Activated naive CD8-positive, alpha-beta T cell treated with anti-CD3 and anti-CD28 coated beads, Interleukin-2, amount 50 U/mL, for 16 hours (primary cell): Measurements from ENCODE around the gene VCX2.
"Not testable (repeated sequence)": the region's sequence is repeated elsewhere in the genome, so short reads cannot be mapped to it uniquely, and the experiment has no call there.

Source experiments
- DNase-seq: peaks from one replicate; pipeline ENCODE4 v3.0.0-alpha.2; 2020; ENCODE audit warnings: low read depth, low spot score

VCX2 gene

GRCh38 chrX:8171169-8171568 is at the start of gene VCX2:
Gene VCX2 (minus strand): TSS chrX:8171267. CDS start chrX:8170643, 624 bp downstream.
- not testable (repeated sequence) for DNase-seq

DNA sequence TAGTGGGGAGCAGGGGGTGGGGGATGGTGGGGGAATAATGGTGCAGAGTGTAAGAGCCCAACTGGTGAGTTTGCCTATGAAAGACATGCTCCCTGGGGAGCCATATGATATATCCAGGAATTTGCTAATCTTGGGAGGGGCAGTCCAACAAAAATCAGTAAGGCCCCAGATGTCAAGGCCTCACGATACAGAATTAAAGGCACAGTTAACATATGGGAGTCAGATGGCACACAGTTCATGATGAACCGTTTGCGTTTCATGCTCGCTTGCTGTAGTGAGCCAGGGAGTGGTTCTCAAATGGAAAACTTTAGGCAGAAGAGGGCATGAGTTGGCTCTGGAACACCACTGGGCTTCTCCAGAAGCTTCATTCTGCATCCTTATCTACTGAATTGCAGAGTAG is 33.9 kb upstream of the VCX2 start:
- no peak for DNase-seq

GRCh38 chrX:8204169-8204935 is 33.3 kb upstream of the VCX2 start:
- no peak for DNase-seq

DNA sequence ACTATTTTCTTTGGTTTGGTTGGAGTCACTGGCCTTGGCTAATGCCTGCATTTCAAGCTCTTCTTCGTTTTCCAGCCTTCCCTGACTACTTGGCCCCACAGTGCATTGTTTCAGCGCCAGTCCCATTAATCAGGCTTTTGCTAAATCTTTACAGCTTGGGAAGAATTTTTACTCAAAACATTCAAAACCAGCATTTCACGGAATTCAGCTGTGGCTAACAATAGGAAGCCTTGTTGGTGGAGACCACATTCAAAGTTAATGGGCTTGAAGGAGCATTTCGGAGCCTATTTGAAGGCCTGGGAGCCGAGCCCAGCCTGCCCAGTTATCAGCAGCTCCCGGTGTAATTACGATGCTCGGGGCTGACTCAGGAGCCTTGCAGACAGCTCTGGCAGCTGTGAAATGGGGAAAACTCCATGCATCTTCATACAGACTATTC is 30.8 kb upstream of the VCX2 start:
- no peak for DNase-seq

DNA sequence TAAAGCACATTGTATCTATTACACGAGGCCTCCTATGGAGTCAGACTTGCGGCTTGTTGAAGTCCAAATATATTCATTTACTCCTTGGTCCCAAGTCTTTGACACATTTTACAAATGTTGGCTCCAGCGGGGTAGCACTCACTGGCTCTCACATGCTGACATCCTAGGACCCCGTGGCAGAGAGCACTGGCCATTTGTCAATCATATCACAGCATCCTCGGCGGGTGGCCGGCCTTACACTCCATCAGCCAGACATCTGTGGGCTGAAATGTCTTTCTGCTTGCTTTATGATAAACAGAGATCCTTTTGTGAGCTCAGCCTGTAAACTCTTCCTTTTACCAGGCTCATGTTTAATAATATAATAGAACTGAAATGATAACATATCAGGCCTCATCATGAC is 25.7 kb upstream of the VCX2 start:
- DNase-seq, result no peak

DNA sequence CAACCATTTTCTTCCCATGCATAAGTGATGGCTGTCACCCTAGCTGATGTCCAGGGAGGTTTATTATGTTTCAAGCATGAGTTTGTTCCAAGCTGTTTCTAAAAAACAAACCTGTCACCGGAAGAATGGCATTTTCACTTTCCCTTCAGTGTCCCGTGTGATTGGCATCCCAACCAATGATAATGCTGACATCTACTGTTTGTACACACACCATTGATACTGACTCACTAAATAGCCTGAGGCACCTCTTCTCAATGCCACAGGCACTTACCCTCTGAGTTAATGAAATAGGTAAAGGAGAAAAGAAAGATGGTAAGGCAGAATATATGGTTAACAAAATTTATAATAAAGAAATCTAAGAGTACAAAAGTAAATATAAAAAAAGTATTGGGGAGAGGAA is 23.1 kb upstream of the VCX2 start:
- no peak for DNase-seq

DNA sequence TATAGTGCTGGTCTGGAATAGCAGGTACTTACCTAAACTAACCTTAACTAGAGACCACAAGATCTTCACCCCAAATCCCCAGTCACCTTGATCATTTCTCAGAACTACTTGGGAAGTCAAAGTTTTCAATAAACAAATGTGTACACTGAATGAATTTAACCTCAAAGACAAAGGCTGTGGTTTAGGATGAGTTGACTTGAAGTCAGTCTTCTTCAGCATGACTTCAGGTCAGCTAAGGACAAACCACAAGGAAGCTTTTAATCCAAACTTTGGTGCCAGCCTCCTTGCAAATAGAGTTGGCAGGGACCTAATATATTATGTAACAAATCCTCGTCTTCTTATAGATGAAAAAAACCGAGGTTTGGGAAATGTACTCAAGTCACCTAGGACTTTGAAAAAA is 21.2 kb upstream of the VCX2 start:
- DNase-seq, result no peak

- no peak for DNase-seq
Measured at GRCh38 chrX:8191022-8191421, 20.0 kb upstream of the VCX2 start.

DNA sequence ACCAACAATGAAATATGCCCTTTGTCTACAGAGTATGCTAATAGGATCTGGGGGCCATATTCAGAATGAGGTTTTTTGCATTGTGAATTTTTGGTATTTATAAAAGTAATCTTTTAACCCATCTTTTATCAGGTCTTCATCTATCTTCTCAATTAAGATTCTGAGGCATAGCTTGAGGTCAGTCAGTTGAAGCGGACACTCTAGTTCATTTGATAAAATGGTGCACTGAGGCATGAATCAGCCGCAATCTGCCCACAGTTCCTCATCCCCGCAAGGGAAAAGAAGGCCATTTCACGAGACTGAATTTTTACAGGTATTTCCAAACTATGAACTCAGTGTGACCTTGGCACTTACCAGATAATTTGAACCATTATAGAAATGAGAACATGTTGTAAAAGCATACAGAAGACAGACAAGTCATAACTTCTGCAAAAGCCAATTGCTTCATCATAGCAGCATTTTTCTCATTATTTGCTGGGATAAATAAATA is 19.3 kb upstream of the VCX2 start:
- no peak for DNase-seq

- DNase-seq, result no peak
Measured at GRCh38 chrX:8189096-8189830, 18.2 kb upstream of the VCX2 start.

GRCh38 chrX:8183346-8183745 is 12.3 kb upstream of the VCX2 start:
- DNase-seq, result no peak

DNA sequence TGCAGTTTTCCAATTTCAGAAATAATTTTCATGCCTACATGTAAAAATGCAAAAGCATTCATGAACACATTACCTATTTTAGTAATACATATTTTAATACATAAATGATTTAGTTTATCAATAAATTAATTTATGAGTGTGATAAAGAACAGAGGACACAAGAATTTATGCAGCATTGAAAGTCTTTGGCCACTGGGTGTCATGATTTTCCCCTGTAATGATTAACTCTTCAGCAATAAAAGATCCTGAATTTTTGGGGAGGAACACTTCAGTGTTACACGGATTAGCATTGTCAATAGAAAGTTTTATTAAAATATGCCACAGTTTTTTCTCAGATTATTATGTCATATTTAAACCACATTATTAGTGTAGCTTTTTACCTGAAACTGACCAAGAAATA is 8.6 kb upstream of the VCX2 start:
- no peak for DNase-seq

- not testable (repeated sequence) for DNase-seq
Measured at GRCh38 chrX:8154011-8154410, 17.1 kb downstream of the VCX2 start.

DNA sequence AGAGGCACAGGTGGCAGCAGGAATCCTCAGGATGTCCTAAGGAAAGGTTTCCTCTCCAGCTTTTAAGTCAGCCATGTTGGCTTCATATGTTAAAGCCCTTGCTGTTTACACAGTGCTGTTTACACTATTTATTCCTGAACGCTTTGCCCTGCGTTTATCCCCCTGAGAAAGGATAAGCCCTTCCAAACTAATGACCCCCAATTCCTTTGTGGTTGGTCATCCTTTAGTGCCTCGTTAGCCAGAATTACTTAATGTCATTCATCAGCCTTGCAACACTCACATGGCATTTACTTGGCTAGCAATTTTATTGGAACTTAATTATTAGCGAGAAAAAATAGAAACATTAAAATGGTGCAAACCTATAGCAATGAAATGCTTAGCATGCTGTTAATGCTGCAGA is 23.8 kb downstream of the VCX2 start:
- no peak for DNase-seq

GRCh38 chrX:8144925-8145324 is 26.1 kb downstream of the VCX2 start:
- DNase-seq, result no peak

- no peak for DNase-seq
Measured at GRCh38 chrX:8141896-8142295, 29.2 kb downstream of the VCX2 start.

DNA sequence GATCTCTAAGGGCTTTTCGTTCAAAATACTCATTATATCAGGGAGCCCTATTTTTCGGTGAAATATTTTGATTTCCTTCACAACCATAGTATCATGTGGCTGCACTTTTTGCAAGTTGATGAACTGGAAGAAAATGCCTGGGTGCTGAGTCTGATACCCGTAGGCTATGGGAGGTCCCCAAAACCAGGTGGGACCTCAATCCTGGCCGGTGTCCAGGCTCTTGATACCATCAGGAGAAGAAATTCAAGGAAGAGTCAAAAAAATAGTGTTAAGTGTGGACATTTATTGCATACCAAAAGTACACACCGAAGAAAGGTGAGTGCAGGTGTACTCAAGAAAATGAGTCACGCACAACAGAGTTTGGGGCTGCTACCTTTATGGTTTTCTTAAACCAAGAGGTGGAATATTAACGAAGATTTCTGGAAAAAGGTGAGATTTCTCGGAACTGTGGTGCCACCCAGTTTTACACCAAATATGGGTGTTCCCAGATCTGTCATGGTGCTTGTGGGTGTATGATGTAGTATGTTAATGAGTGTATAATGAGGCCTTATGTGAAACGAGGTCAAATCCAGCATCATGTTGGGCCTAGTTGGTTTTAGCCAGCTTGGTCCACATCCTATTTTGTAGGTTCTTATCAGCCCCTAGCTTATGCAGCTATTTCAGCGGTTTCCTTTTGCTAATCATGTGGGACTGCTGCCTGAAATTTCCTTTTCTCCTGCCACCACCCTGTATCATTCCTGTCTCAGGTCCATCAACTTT is 29.9 kb downstream of the VCX2 start:
- no peak for DNase-seq

GRCh38 chrX:8139716-8140115 is 31.4 kb downstream of the VCX2 start:
- DNase-seq, result no peak

GRCh38 chrX:8138252-8138651 is 32.8 kb downstream of the VCX2 start:
- no peak for DNase-seq

- no peak for DNase-seq
Measured at GRCh38 chrX:8126648-8127047, 44.4 kb downstream of the VCX2 start.

- DNase-seq, result no peak
Measured at GRCh38 chrX:8126092-8126491, 45.0 kb downstream of the VCX2 start.

DNA sequence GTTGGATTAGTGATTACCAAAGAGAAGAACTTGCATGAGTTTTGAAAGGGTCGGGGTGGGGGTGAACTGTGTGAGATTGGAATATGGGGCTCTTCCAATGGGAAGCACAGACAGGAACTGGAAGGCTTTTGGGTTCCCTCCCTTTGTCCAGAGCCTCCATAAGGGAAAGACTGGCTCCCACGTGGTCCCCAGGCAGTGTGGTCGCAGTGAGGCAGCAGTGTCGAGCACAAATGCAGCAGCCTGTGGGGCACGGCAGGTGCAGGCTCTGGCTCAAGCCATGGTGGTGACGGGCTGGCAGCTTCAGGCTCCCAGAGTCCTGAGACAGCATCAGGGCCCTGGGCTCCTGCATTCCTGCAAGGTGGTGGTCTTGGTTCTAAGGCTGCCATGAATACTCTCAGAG is 45.5 kb downstream of the VCX2 start:
- no peak for DNase-seq
